ENCODE results near the gene EXOC3L4.
"Not testable (repeated sequence)": the region's sequence is repeated elsewhere in the genome, so short reads cannot be mapped to it uniquely, and the experiment has no call there.

EXOC3L4 gene

GRCh38 chr14:103118018-103118662 is 23.6 kb downstream of the EXOC3L4 start:
- peak in 19 of 58 donors; percentile 12 to 85 (median 28) for DNase-seq

- peak in 14 of 58 donors; percentile 10 to 51 (median 26) for DNase-seq
Observed at GRCh38 chr14:103118663-103119404, 24.3 kb downstream of the EXOC3L4 start.

GRCh38 chr14:103119527-103119926 is 25.0 kb downstream of the EXOC3L4 start:
- not testable (repeated sequence) for DNase-seq

- DNase-seq: peak in 2 of 58 donors; percentile 32 to 47
Observed at GRCh38 chr14:103121121-103121845, 26.8 kb downstream of the EXOC3L4 start.

GRCh38 chr14:103121846-103122584 is 27.5 kb downstream of the EXOC3L4 start:
- peak in 2 of 58 donors; percentile 47 to 63 for DNase-seq

GRCh38 chr14:103122585-103122946 is 28.0 kb downstream of the EXOC3L4 start:
- no peak for DNase-seq

- DNase-seq: peak in 1 of 58 donors; percentile 75
Observed at GRCh38 chr14:103122947-103123633, 28.6 kb downstream of the EXOC3L4 start, which contains the start of gene TNFAIP2. TSS of gene TNFAIP2 (plus strand) at chr14:103123461. CDS start at chr14:103126458, 2,997 bp downstream.

- DNase-seq: peak in 1 of 58 donors; percentile 41
Observed at GRCh38 chr14:103123634-103124500, 29.3 kb downstream of the EXOC3L4 start.

GRCh38 chr14:103124501-103125001 is 30.0 kb downstream of the EXOC3L4 start:
- DNase-seq: no peak

GRCh38 chr14:103125098-103126070 is 30.9 kb downstream of the EXOC3L4 start:
- DNase-seq: no peak

GRCh38 chr14:103126088-103126872 is 31.8 kb downstream of the EXOC3L4 start:
- DNase-seq: no peak

- DNase-seq: peak in 13 of 58 donors; percentile 15 to 52 (median 33)
Observed at GRCh38 chr14:103126873-103127304, 32.4 kb downstream of the EXOC3L4 start.

- DNase-seq: no peak
Observed at GRCh38 chr14:103127356-103127755, 32.8 kb downstream of the EXOC3L4 start.

GRCh38 chr14:103127861-103128598 is 33.5 kb downstream of the EXOC3L4 start:
- DNase-seq: no peak

- DNase-seq: peak in 16 of 58 donors; percentile 20 to 62 (median 38)
Observed at GRCh38 chr14:103128631-103129300, 34.2 kb downstream of the EXOC3L4 start.

Measured in anterior cingulate cortex (tissue), 58 donors.